ENCODE data around the gene ABCA7.

Gene ABCA7

DNA sequence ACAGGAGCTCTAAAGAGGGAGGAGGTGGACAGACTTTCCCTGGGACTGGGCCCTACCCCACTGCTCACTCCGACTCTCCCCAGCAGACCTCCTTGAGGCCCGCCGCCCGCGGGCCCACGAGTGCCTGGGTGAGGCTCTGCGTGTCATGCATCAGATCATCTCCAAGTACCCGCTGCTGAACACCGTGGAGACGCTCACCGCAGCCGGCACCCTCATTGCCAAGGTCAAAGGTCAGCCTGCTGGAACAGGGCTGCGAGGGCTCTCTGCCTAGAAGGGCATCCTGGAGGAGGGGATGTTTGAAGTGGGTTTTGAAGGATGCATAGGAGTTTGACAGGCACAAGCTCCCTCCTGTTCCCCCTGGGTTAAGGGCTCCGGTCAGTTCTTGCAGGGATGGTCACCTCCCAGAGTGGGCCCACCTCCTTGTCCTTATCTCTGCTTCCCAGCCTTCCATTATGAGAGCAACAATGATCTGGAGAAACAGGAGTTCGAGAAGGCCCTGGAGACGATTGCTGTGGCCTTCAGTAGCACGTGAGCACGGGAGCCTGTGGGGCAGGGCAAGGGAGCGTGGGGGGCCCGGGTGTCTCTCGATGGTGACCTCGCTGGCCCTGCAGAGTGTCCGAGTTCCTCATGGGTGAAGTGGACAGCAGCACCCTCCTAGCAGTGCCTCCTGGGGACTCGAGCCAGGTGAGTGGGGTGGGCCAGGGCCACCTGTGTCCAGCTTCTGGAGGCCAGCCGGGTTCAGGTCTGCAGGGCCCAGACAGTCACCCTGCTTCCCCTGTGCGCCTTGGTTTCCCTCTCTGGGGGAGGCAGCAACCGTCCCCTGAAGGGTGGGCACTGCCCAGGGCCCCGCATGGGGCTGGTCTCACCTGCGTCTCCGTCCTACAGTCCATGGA lies 33.4 kb downstream of the ABCA7 start:
- H3K4me2 ChIP-seq (ENCODE audit: low read length): no peak overlapping the region
- H3K79me2 ChIP-seq: no peaks in the 10 kb centered on the region
- H3K4me3 ChIP-seq (ENCODE audit: low read depth, low read length): no peak overlapping the region
- no peaks in the 10 kb centered on the region for H3K9me3 ChIP-seq (ENCODE audit: control insufficient read depth, low read length)
- no peak overlapping the region for H3K9ac ChIP-seq
- H3K36me3 ChIP-seq (ENCODE audit: control insufficient read depth, insufficient read depth, low read length): no peaks in the 10 kb centered on the region
- TF ChIP-seq, protein P1, sequence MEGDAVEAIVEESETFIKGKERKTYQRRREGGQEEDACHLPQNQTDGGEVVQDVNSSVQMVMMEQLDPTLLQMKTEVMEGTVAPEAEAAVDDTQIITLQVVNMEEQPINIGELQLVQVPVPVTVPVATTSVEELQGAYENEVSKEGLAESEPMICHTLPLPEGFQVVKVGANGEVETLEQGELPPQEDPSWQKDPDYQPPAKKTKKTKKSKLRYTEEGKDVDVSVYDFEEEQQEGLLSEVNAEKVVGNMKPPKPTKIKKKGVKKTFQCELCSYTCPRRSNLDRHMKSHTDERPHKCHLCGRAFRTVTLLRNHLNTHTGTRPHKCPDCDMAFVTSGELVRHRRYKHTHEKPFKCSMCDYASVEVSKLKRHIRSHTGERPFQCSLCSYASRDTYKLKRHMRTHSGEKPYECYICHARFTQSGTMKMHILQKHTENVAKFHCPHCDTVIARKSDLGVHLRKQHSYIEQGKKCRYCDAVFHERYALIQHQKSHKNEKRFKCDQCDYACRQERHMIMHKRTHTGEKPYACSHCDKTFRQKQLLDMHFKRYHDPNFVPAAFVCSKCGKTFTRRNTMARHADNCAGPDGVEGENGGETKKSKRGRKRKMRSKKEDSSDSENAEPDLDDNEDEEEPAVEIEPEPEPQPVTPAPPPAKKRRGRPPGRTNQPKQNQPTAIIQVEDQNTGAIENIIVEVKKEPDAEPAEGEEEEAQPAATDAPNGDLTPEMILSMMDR (IDR thresholded peaks at IDR 0.05): no peak
- no peaks in the 10 kb centered on the region for H3K4me1 ChIP-seq
- no peaks in the 10 kb centered on the region for H3K27me3 ChIP-seq (ENCODE audit: control insufficient read depth, insufficient read depth, low read length)
- H2AFZ ChIP-seq: no peak overlapping the region
- H3K27ac ChIP-seq: no peak overlapping the region

- H3K27ac ChIP-seq: no peak overlapping the region
- no peak overlapping the region for H3K9ac ChIP-seq
- no peak overlapping the region for H3K4me3 ChIP-seq (ENCODE audit: low read depth, low read length)
- H3K4me2 ChIP-seq (ENCODE audit: low read length): no peak overlapping the region
- no peaks in the 10 kb centered on the region for H3K4me1 ChIP-seq
- TF ChIP-seq, protein P1 (IDR thresholded peaks at IDR 0.05): no peak
- no peaks in the 10 kb centered on the region for H3K9me3 ChIP-seq (ENCODE audit: control insufficient read depth, low read length)
- H3K79me2 ChIP-seq: no peaks in the 10 kb centered on the region
- no peak overlapping the region for H2AFZ ChIP-seq
- H3K36me3 ChIP-seq (ENCODE audit: control insufficient read depth, insufficient read depth, low read length): no peaks in the 10 kb centered on the region
- H3K27me3 ChIP-seq (ENCODE audit: control insufficient read depth, insufficient read depth, low read length): no peaks in the 10 kb centered on the region
Observed at GRCh38 chr19:1073956-1074517, 34.1 kb downstream of the ABCA7 start.

DNA sequence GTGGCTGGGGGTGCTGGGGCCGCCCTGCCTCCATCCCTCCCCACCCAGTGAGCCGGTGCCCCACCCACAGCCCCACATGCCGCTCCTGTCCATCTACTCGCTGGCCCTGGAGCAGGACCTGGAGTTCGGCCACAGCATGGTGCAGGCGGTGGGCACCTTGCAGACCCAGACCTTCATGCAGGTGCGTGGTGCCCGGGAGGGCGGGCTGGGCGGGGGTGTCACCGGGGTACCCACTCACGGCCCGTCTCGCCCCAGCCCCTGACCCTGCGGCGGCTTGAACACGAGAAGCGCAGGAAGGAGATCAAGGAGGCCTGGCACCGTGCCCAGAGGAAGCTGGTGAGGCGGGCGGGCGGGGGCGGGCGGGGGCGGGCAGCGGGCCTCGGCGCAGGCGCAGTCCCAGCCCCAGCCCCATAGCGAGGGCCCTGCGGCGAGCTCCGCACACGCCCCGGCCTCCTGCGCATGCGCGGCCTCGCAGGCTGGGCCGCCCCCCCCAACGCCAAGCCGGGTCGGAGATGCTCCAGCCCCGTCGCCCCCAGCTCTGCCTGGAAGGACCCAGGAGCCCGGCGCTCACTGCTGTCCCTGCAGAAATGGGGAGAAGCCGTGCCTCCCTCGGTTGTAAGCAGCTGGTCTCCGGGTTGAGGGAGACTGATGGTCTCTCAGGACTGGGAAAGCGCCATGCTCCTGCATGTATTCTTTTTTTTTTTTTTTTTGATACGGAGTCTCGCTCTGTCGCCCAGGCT lies 34.8 kb downstream of the ABCA7 start:
- Histone ChIP-seq H3K27ac (no peak overlapping the region), H3K79me2 (no peaks in the 10 kb centered on the region), H3K9me3 (ENCODE audit: control insufficient read depth, low read length) (no peaks in the 10 kb centered on the region), H3K4me3 (ENCODE audit: low read depth, low read length) (no peak overlapping the region), H3K4me2 (ENCODE audit: low read length) (peak overlapping the region; percentile 53), H3K36me3 (ENCODE audit: control insufficient read depth, insufficient read depth, low read length) (no peaks in the 10 kb centered on the region), H3K4me1 (no peaks in the 10 kb centered on the region), H3K27me3 (ENCODE audit: control insufficient read depth, insufficient read depth, low read length) (no peaks in the 10 kb centered on the region), H2AFZ (no peak overlapping the region), H3K9ac (no peak overlapping the region)
- TF ChIP-seq, protein P1 (IDR thresholded peaks at IDR 0.05): no peak

DNA sequence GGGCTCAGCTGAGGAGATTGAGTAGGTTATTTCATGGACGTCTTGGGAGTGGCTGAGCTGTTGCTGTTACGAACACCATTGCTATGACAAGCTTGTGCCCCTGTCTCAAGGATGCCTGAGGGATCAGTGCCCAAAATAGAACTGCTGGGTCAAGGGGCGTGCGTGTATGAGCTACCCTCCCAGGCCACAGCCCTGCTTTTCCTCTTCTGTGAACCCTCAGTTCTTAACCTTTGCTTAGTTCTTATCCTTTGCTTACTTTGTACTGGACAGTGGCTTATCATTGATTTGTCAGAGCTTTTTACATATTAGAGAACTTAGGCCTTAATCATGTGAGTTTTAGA lies 36.1 kb downstream of the ABCA7 start:
- Histone ChIP-seq H3K9me3 (ENCODE audit: control insufficient read depth, low read length) (no peaks in the 10 kb centered on the region), H3K4me2 (ENCODE audit: low read length) (no peak overlapping the region), H3K4me3 (ENCODE audit: low read depth, low read length) (no peak overlapping the region), H2AFZ (no peak overlapping the region), H3K9ac (no peak overlapping the region), H3K36me3 (ENCODE audit: control insufficient read depth, insufficient read depth, low read length) (no peaks in the 10 kb centered on the region), H3K4me1 (no peaks in the 10 kb centered on the region), H3K27ac (no peak overlapping the region), H3K27me3 (ENCODE audit: control insufficient read depth, insufficient read depth, low read length) (no peaks in the 10 kb centered on the region), H3K79me2 (no peaks in the 10 kb centered on the region)
- TF ChIP-seq, protein P1 (IDR thresholded peaks at IDR 0.05): no peak
